Hindlimb muscle (tissue), 1 donor: ENCODE data around the gene TYMP. TPM values are rescaled to one million over a fixed set of nuclear protein-coding genes. Genes with fewer than 3 reads are reported as not detected.
A peak's percentile ranks its signal among the peaks of the same experiment; 100 is the strongest.

Experiments used
- DNase-seq: peaks from one replicate; pipeline ENCODE4 v3.0.0-alpha.2; 2013
- polyA plus RNA-seq: library from polyadenylated mRNA; unstranded; fragments of 120-200 nt; gene quantifications from one replicate; pipeline ENCODE4 v1.2.1, GENCODE V29; 2013; ENCODE audit not compliant: insufficient read length

The TYMP gene
- 6.7 TPM for polyA plus RNA-seq

- DNase-seq = peak; percentile 75
These were observed at the start of gene TYMP for GRCh38 chr22:50529897-50530579. Gene TYMP, minus strand, starts transcription at chr22:50530012. Its CDS starts 303 bp downstream, at chr22:50529709.

GRCh38 chr22:50578776-50579310 is 49.0 kb upstream of the TYMP start:
- DNase-seq = no peak

- DNase-seq = no peak
These were observed 48.4 kb upstream of the TYMP start, which contains the start of gene CPT1B for GRCh38 chr22:50577987-50578775. Gene CPT1B, minus strand, starts transcription at chr22:50578427. Its CDS starts 512 bp downstream, at chr22:50577915.

- no peak for DNase-seq
These were observed 47.8 kb upstream of the TYMP start for GRCh38 chr22:50577697-50577986.

- DNase-seq = no peak
These were observed 47.2 kb upstream of the TYMP start for GRCh38 chr22:50576806-50577696.

GRCh38 chr22:50576070-50576469 is 46.3 kb upstream of the TYMP start:
- DNase-seq = no peak

GRCh38 chr22:50575426-50575941 is 45.7 kb upstream of the TYMP start:
- DNase-seq = no peak

GRCh38 chr22:50574383-50574755 is 44.6 kb upstream of the TYMP start:
- DNase-seq = no peak

GRCh38 chr22:50573491-50574382 is 43.9 kb upstream of the TYMP start:
- no peak for DNase-seq

- DNase-seq = no peak
These were observed 43.2 kb upstream of the TYMP start for GRCh38 chr22:50572965-50573364.

- no peak for DNase-seq
These were observed 41.7 kb upstream of the TYMP start for GRCh38 chr22:50571264-50572175.

- DNase-seq = no peak
These were observed 41.0 kb upstream of the TYMP start for GRCh38 chr22:50570861-50571260.

- DNase-seq = no peak
These were observed 40.2 kb upstream of the TYMP start for GRCh38 chr22:50569896-50570535.

- no peak for DNase-seq
These were observed 39.2 kb upstream of the TYMP start for GRCh38 chr22:50569041-50569459.

GRCh38 chr22:50568626-50569025 is 38.8 kb upstream of the TYMP start:
- no peak for DNase-seq

GRCh38 chr22:50567721-50568252 is 38.0 kb upstream of the TYMP start:
- DNase-seq = no peak

GRCh38 chr22:50564289-50564688 is 34.5 kb upstream of the TYMP start:
- DNase-seq = no peak

- DNase-seq = no peak
These were observed 33.8 kb upstream of the TYMP start for GRCh38 chr22:50563413-50564160.
